HepG2 (cell line): ENCODE results near the gene MBLAC1. TPM values are rescaled to one million over a fixed set of nuclear protein-coding genes. Genes with fewer than 3 reads are reported as not detected.
A peak's percentile ranks its signal among the peaks of the same experiment; 100 is the strongest.

Experiments used
- ARNTL ChIP-seq: sonication (generic); formaldehyde crosslinking; IDR thresholded peaks from 2 replicates; pipeline ENCODE4 v1.4.0; 2020; ENCODE audit warnings: mild to moderate bottlenecking, missing genetic modification reagents
- ELK4 ChIP-seq: sonication (generic); formaldehyde crosslinking; IDR thresholded peaks from 2 replicates; pipeline ENCODE4 v1.9.0; 2021; ENCODE audit warnings: missing genetic modification reagents, borderline replicate concordance
- FLYWCH1 ChIP-seq: sonication (generic); formaldehyde crosslinking; IDR thresholded peaks from 2 replicates; pipeline ENCODE4 v1.8.1; 2023; ENCODE audit warnings: mild to moderate bottlenecking, missing genetic modification reagents
- HNRNPLL ChIP-seq: fragments of 200-400 bp; formaldehyde crosslinking; IDR thresholded peaks from 2 replicates; pipeline ENCODE4 v1.6.1; 2017; ENCODE audit warnings: mild to moderate bottlenecking, low read depth, low read length; ENCODE audit not compliant: poor library complexity, severe bottlenecking
- KDM6A ChIP-seq: IDR thresholded peaks from 2 replicates; pipeline ENCODE4 v1.6.1; 2016; ENCODE audit warnings: low read depth
- MATR3 ChIP-seq: sonication (generic); formaldehyde crosslinking; IDR thresholded peaks from 2 replicates; pipeline ENCODE4 v1.4.0; 2020; ENCODE audit warnings: missing genetic modification reagents
- NCOA5 ChIP-seq: sonication (generic); formaldehyde crosslinking; IDR thresholded peaks from 2 replicates; pipeline ENCODE4 v1.4.0; 2020; ENCODE audit warnings: missing genetic modification reagents
- NFATC3 ChIP-seq: sonication (generic); formaldehyde crosslinking; IDR thresholded peaks from 2 replicates; pipeline ENCODE4 v1.5.1; 2020; ENCODE audit warnings: mild to moderate bottlenecking, missing genetic modification reagents
- RFXAP ChIP-seq: sonication (generic); formaldehyde crosslinking; IDR thresholded peaks from 2 replicates; pipeline ENCODE4 v1.4.0; 2020; ENCODE audit warnings: missing genetic modification reagents, borderline replicate concordance
- SAP130 ChIP-seq: IDR thresholded peaks from 2 replicates; pipeline ENCODE4 v1.6.1; 2016; ENCODE audit warnings: low read depth
- SNAPC2 ChIP-seq: sonication (generic); formaldehyde crosslinking; IDR thresholded peaks from 2 replicates; pipeline ENCODE4 v1.8.1; 2022; ENCODE audit warnings: mild to moderate bottlenecking, missing genetic modification reagents
- SP1 ChIP-seq, 2 experiments: fragments of 450-650 bp in 1 of 2; sonication (generic) in 1 of 2; formaldehyde crosslinking in 1 of 2; IDR thresholded peaks; 2 replicates each; pipeline versions ENCODE4 v1.4.0 to v1.6.1; 2016 to 2020; ENCODE audit warnings: missing genetic modification reagents in 1 of 2
- SP140L ChIP-seq: sonication (generic); formaldehyde crosslinking; IDR thresholded peaks from 2 replicates; pipeline ENCODE4 v1.4.0; 2020; ENCODE audit warnings: missing genetic modification reagents, borderline replicate concordance
- SRSF4 ChIP-seq: fragments of 200-400 bp; formaldehyde crosslinking; IDR thresholded peaks from one replicate; pipeline ENCODE4 v1.6.1; 2018; ENCODE audit warnings: mild to moderate bottlenecking, low read depth, low read length, moderate library complexity; ENCODE audit not compliant: poor library complexity, severe bottlenecking
- STAG1 ChIP-seq: sonication (generic); formaldehyde crosslinking; IDR thresholded peaks from 2 replicates; pipeline ENCODE4 v1.4.0; 2020; ENCODE audit warnings: missing genetic modification reagents
- ZBTB3 ChIP-seq: sonication (generic); formaldehyde crosslinking; IDR thresholded peaks from 2 replicates; pipeline ENCODE4 v1.4.0; 2020; ENCODE audit warnings: low read depth, mild to moderate bottlenecking, moderate library complexity, missing genetic modification reagents, borderline replicate concordance
- ZBTB7A ChIP-seq: sonication (generic); formaldehyde crosslinking; IDR thresholded peaks from 2 replicates; pipeline ENCODE4 v1.8.0; 2022; ENCODE audit warnings: mild to moderate bottlenecking, missing genetic modification reagents
- ZFP90 ChIP-seq: sonication (generic); formaldehyde crosslinking; IDR thresholded peaks from 2 replicates; pipeline ENCODE4 v1.8.0; 2022; ENCODE audit warnings: missing genetic modification reagents, mild to moderate bottlenecking, inconsistent platforms, borderline replicate concordance
- ZNF12 ChIP-seq: sonication (generic); formaldehyde crosslinking; IDR thresholded peaks from 2 replicates; pipeline ENCODE4 v1.5.0; 2020; ENCODE audit warnings: missing genetic modification reagents
- ZNF292 ChIP-seq: sonication (generic); formaldehyde crosslinking; IDR thresholded peaks from 2 replicates; pipeline ENCODE4 v1.8.1; 2022; ENCODE audit warnings: mild to moderate bottlenecking, low read depth, missing genetic modification reagents, borderline replicate concordance
- ZNF296 ChIP-seq: sonication (generic); formaldehyde crosslinking; conservative IDR thresholded peaks from 2 replicates; pipeline ENCODE4 v1.5.0; 2020; ENCODE audit warnings: mild to moderate bottlenecking, missing genetic modification reagents
- ZNF431 ChIP-seq: sonication (generic); formaldehyde crosslinking; IDR thresholded peaks from 2 replicates; pipeline ENCODE4 v1.9.0; 2022; ENCODE audit warnings: missing genetic modification reagents, low read depth, mild to moderate bottlenecking, borderline replicate concordance
- ZNF564 ChIP-seq: sonication (generic); formaldehyde crosslinking; IDR thresholded peaks from 2 replicates; pipeline ENCODE4 v1.8.1; 2023; ENCODE audit warnings: mild to moderate bottlenecking, missing genetic modification reagents
- ZNF710 ChIP-seq: sonication (generic); formaldehyde crosslinking; IDR thresholded peaks from 2 replicates; pipeline ENCODE4 v1.5.0; 2020; ENCODE audit warnings: mild to moderate bottlenecking, missing genetic modification reagents, borderline replicate concordance
- ZNF776 ChIP-seq: sonication (generic); formaldehyde crosslinking; IDR thresholded peaks from 2 replicates; pipeline ENCODE4 v1.4.0; 2020; ENCODE audit warnings: mild to moderate bottlenecking, missing genetic modification reagents
- ZSCAN12 ChIP-seq: sonication (generic); formaldehyde crosslinking; IDR thresholded peaks from 2 replicates; pipeline ENCODE4 v1.9.0; 2021; ENCODE audit warnings: mild to moderate bottlenecking, missing genetic modification reagents
- polyA plus RNA-seq, 8 experiments: library from polyadenylated mRNA; depleted of rRNA in 3 of 8; stranded (reverse) in 7 of 8; unstranded in 1 of 8; fragments of >200 nt; fragmentation: Illumina TruSeq in 4 of 8; extraction: Trizol in 4 of 8; gene quantifications; 2 replicates each; pipeline versions ENCODE4 v1.2.1 to v1.2.3, GENCODE V29; 2011 to 2016; ENCODE audit warnings: low read depth in 4 of 8, missing spikeins in 1 of 8, mixed read lengths in 1 of 8; ENCODE audit not compliant: insufficient read depth in 1 of 8
- total RNA-seq, 5 experiments: library from RNA; depleted of rRNA; stranded (reverse); fragments of >200 nt; fragmentation: Illumina TruSeq; extraction: Trizol; gene quantifications; 2 replicates each; pipeline ENCODE4 v1.2.3, GENCODE V29; 2016; ENCODE audit warnings: low read depth in 1 of 5

MBLAC1 gene
- total and polyA plus RNA-seq, 2 of the 13 experiments (the other 11 are each of a cell fraction or from before 2014, with no cell fraction given) = 0.79 to 2.1 TPM

- TF ChIP-seq ZNF710 (CRISPR knock-in tag) (peak; percentile 81), SRSF4 (no peak), SP1 (IDR thresholded peaks at IDR 0.05) (no peak), SP1 (CRISPR knock-in tag; IDR thresholded peaks at IDR 0.05) (peak; percentile 92), ZNF292 (CRISPR knock-in tag) (no peak), ZNF12 (peak; percentile 20; the same call in 1 of the 2 replicates), FLYWCH1 (peak; percentile 75; the same call in 1 of the 2 replicates), ZBTB3 (no peak), ZSCAN12 (CRISPR knock-in tag) (no peak), MATR3 (no peak), ARNTL (CRISPR knock-in tag) (peak; percentile 68), ZNF564 (peak; percentile 94), RFXAP (peak; percentile 84), ZFP90 (CRISPR knock-in tag) (peak; percentile 79), ZBTB7A (CRISPR knock-in tag) (peak; percentile 16; the same call in 1 of the 2 replicates), STAG1 (CRISPR knock-in tag) (peak; percentile 91), ZNF776 (CRISPR knock-in tag) (peak; percentile 88), ELK4 (CRISPR knock-in tag) (no peak), SNAPC2 (CRISPR knock-in tag) (peak; percentile 83; the same call in 1 of the 2 replicates), KDM6A (CRISPR knock-in tag) (no peak), SP140L (CRISPR knock-in tag) (no peak; the same call in 1 of the 2 replicates), SAP130 (CRISPR knock-in tag) (peak; percentile 97), ZNF431 (CRISPR knock-in tag) (no peak), HNRNPLL (peak; percentile 42), NCOA5 (CRISPR knock-in tag) (no peak), NFATC3 (CRISPR knock-in tag) (no peak), ZNF296 (no peak)
Observed at GRCh38 chr7:100081535-100082102, 45.1 kb upstream of the MBLAC1 start, which contains the start of gene ZNF3 (continued).
